ENCODE data around the gene GRIA1. TPM values are rescaled to one million over a fixed set of nuclear protein-coding genes. Genes with fewer than 3 reads are reported as not detected.

Gene GRIA1
- total and polyA plus RNA-seq, 2 donors (not counting 1 experiment from before 2014, with no cell fraction given) = not detected

DNA sequence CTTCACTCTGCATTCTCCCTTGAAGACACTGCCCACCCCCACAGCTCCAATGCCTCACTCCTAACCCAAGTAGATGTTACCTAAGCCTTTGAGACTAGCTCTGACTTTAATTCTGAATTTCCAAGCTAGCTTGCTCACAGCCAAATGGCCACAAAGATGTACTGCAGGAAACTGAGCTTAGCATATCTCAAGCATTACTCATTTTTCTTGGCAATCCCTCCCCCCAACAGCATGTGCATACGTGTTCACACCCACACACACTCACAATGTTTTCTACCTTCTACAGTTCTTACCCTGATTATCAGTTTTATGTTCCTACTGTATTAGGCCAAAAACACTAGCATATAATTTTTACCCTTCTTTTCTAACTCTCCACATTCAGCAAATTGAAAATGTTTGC is 13.7 kb upstream of the GRIA1 start:
- DNase-seq (no peak), ATAC-seq (ENCODE audit: low read depth) (no peak)
- Histone ChIP-seq H3K36me3 (replicated peaks in 1 of 2; ENCODE audit: control extremely low read depth in 1 of 2, control insufficient read depth in 1 of 2, extremely low read depth in 1 of 2, insufficient read depth in 2 of 2, low read length in 1 of 2) (no peaks in the 10 kb centered on the region), H3K9me3 (ENCODE audit: control extremely low read depth in 1 of 3, control insufficient read depth in 2 of 3, insufficient read depth in 1 of 3, low read length in 2 of 3) (no peaks in the 10 kb centered on the region), H3K79me2 (ENCODE audit: control insufficient read depth, insufficient read depth, low read length) (no peaks in the 10 kb centered on the region), H3K9ac (ENCODE audit: low read length) (no peak overlapping the region), H4K20me1 (ENCODE audit: control insufficient read depth, insufficient read depth, low read length, poor library complexity, severe bottlenecking) (no peaks in the 10 kb centered on the region), H3K27me3 (replicated peaks in 1 of 4; ENCODE audit: control extremely low read depth in 1 of 4, control insufficient read depth in 3 of 4, insufficient read depth in 4 of 4, low read length in 3 of 4) (no peaks in the 10 kb centered on the region), H2AFZ (ENCODE audit: insufficient read depth, low read depth, low read length, poor library complexity, severe bottlenecking) (no peak overlapping the region), H3K4me2 (replicated peaks; ENCODE audit: low read depth, low read length, poor library complexity, severe bottlenecking) (no peak overlapping the region), H3K4me1 (ENCODE audit: control insufficient read depth in 2 of 2, insufficient read depth in 2 of 2, low read length in 2 of 2) (no peaks in the 10 kb centered on the region), H3K4me3 (ENCODE audit: control extremely low read depth in 1 of 5, extremely low read depth in 1 of 5, insufficient read depth in 1 of 5, low read depth in 2 of 5, low read length in 4 of 5) (no peak overlapping the region), H3K27ac (ENCODE audit: low read length in 2 of 2) (no peak overlapping the region)
- ChIA-PET POLR2A (no interaction called here), CTCF (no interaction called here)
- Mint-ChIP-seq H3K27me3 (no peaks in the 10 kb centered on the region), H3K4me1 (no peaks in the 10 kb centered on the region), H3K27ac (no peak overlapping the region), H3K4me3 (no peak overlapping the region), H3K9me3 (ENCODE audit: insufficient read depth) (peaks cover 9% of the 10 kb centered on the region)
- intact Hi-C loops (cut with micrococcal nuclease) = no loop called here
- TF ChIP-seq, protein P1, sequence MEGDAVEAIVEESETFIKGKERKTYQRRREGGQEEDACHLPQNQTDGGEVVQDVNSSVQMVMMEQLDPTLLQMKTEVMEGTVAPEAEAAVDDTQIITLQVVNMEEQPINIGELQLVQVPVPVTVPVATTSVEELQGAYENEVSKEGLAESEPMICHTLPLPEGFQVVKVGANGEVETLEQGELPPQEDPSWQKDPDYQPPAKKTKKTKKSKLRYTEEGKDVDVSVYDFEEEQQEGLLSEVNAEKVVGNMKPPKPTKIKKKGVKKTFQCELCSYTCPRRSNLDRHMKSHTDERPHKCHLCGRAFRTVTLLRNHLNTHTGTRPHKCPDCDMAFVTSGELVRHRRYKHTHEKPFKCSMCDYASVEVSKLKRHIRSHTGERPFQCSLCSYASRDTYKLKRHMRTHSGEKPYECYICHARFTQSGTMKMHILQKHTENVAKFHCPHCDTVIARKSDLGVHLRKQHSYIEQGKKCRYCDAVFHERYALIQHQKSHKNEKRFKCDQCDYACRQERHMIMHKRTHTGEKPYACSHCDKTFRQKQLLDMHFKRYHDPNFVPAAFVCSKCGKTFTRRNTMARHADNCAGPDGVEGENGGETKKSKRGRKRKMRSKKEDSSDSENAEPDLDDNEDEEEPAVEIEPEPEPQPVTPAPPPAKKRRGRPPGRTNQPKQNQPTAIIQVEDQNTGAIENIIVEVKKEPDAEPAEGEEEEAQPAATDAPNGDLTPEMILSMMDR (IDR thresholded peaks at IDR 0.05) = no peak
- TF ChIP-seq EZH2 (IDR thresholded peaks at IDR 0.05; ENCODE audit: borderline replicate concordance, insufficient read depth, low read depth, low read length, poor library complexity, severe bottlenecking) = no peak
- 92% methylated on average over 1 of the region's 1 CpG for WGBS (ENCODE audit: insufficient coverage)

DNA sequence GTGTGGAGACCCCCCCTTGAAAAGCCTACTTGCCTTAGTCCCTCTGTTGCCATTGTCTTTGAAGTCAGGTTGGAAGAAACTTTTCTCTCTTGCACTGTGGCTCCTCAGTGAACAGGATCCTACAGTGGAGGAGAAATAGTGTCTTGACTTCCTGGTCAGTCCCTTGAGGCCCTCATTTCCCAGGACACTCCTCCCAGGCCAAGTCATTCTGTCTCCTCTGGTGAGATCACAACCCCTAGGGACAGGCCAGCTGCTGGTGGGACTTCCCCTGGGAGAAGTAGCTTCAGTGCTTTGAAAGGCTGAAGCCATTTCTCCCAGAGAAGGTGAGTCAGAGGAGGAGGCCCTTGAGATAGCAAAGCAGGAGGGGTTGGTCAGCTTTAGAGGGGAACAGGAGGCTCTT is 10.1 kb upstream of the GRIA1 start:
- Histone ChIP-seq H3K27ac (ENCODE audit: low read length in 2 of 2) (no peak overlapping the region), H4K20me1 (ENCODE audit: control insufficient read depth, insufficient read depth, low read length, poor library complexity, severe bottlenecking) (no peaks in the 10 kb centered on the region), H3K4me3 (ENCODE audit: control extremely low read depth in 1 of 5, extremely low read depth in 1 of 5, insufficient read depth in 1 of 5, low read depth in 2 of 5, low read length in 4 of 5) (no peak overlapping the region), H2AFZ (ENCODE audit: insufficient read depth, low read depth, low read length, poor library complexity, severe bottlenecking) (no peak overlapping the region), H3K9ac (ENCODE audit: low read length) (no peak overlapping the region), H3K79me2 (ENCODE audit: control insufficient read depth, insufficient read depth, low read length) (no peaks in the 10 kb centered on the region), H3K4me1 (ENCODE audit: control insufficient read depth in 2 of 2, insufficient read depth in 2 of 2, low read length in 2 of 2) (no peaks in the 10 kb centered on the region), H3K9me3 (ENCODE audit: control extremely low read depth in 1 of 3, control insufficient read depth in 2 of 3, insufficient read depth in 1 of 3, low read length in 2 of 3) (no peaks in the 10 kb centered on the region), H3K36me3 (replicated peaks in 1 of 2; ENCODE audit: control extremely low read depth in 1 of 2, control insufficient read depth in 1 of 2, extremely low read depth in 1 of 2, insufficient read depth in 2 of 2, low read length in 1 of 2) (no peaks in the 10 kb centered on the region), H3K4me2 (replicated peaks; ENCODE audit: low read depth, low read length, poor library complexity, severe bottlenecking) (no peak overlapping the region), H3K27me3 (replicated peaks in 1 of 4; ENCODE audit: control extremely low read depth in 1 of 4, control insufficient read depth in 3 of 4, insufficient read depth in 4 of 4, low read length in 3 of 4) (no peaks in the 10 kb centered on the region)
- no peak overlapping the region for H3K4me3 Mint-ChIP-seq
- H3K4me1 Mint-ChIP-seq = no peaks in the 10 kb centered on the region
- ChIA-PET CTCF (no interaction called here), POLR2A (no interaction called here)
- peaks cover 8% of the 10 kb centered on the region for H3K27me3 Mint-ChIP-seq
- peaks cover 2% of the 10 kb centered on the region for H3K9me3 Mint-ChIP-seq (ENCODE audit: insufficient read depth)
- intact Hi-C loops (cut with micrococcal nuclease) = no loop called here
- ATAC-seq (ENCODE audit: low read depth) = no peak
- H3K27ac Mint-ChIP-seq = no peak overlapping the region
- TF ChIP-seq, protein P1 (IDR thresholded peaks at IDR 0.05) = no peak
- no peak for TF ChIP-seq EZH2 (IDR thresholded peaks at IDR 0.05; ENCODE audit: borderline replicate concordance, insufficient read depth, low read depth, low read length, poor library complexity, severe bottlenecking)
- no peak for DNase-seq

Data from B cell (primary cell).